GM19035 (cell line): ENCODE results near the gene STT3A.
A peak's percentile ranks its signal among the peaks of the same experiment; 100 is the strongest.
"Not testable (repeated sequence)": the region's sequence is repeated elsewhere in the genome, so short reads cannot be mapped to it uniquely, and the experiment has no call there.

Source experiments
- ATAC-seq: cut with Tn5 transposase; IDR thresholded peaks from one replicate; pipeline ENCODE4 v1.9.1; 2021; ENCODE audit not compliant: unreplicated experiment

The STT3A gene

DNA sequence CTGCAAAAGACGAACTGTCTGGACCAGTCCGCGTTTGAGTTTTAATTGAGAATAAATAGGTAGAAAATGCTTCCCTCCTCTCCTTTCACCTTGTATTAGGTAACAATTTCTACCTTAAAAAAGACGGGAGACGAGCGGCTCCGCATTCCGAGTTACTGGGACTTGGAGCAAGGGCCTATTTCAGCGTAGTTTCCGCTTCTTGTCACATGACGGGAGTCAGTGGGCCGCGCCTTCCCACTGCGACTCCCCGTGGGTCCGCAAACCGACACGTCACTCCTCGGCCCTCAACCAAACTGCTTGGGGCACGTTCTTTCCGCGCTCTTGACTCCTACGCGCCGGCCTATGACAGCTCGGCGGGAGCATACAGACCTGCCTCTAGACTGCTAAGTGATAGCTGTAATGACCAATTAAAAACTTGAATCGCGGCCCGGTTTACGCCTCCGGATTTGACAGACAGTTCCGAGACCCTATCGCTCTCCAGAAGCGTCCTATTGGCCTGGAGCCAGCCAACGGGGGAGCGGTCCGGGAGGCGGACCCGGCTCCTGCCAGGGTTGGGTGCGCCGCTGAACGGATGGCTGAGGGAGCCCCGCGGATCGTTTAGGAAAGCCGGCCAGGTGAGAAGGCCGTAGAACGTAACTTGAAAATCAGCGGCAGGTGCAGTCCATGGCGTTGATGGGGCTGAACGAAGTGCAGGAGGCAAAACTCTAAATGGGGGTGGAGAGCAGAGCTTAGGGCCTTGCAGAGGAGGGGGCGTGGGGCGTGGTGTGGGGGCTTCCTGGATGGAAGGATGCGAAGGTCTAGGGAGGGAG, at the start of gene STT3A:
Gene STT3A (plus strand): TSS at position 548 of the 809 bp plus-strand sequence. CDS start 3,064 bp downstream, outside the sequence.
- ATAC-seq = peak; percentile 95

DNA sequence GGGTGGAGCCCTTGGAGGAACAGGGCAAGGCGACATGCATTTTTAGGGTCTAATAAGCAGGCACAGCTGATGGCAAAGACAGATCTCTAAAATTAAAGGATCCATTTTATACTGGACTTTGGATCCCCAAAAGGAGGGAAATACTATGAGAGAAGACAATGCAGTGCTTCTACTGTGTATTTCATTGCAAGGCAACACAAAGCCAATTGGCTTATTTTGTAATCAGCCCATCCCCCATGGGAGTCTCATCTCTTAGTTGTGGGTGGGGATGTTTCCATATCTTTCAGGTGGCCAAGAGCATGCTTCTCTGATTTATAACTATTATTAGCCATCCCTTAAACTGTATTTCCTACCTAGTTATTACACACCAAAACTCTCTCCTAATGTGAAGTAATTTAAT, 41.9 kb upstream of the STT3A start:
- no peak for ATAC-seq

DNA sequence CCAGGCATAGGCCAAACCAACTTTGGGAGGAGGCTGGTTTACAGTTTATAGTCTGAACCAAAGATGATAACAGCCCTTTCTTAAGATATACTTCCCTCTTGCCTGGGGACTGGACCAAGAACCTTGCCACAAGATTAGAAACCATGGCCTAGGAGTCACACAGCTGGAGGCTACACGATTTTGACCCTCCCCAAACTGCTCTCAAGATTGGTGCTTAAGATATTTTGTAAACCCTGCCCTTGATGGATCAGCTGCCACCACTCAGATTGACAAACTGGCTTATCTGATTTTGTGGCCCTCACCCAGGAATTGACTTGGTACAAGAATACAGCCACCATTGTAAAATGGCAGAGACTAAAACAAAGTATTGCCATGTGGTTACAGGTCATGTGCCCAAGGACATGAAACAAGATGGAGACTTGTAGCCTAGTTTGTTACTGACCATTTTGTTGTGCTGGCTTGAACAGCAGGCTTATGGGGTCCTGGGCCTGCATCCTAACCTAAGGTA, 40.8 kb upstream of the STT3A start:
- ATAC-seq = no peak

DNA sequence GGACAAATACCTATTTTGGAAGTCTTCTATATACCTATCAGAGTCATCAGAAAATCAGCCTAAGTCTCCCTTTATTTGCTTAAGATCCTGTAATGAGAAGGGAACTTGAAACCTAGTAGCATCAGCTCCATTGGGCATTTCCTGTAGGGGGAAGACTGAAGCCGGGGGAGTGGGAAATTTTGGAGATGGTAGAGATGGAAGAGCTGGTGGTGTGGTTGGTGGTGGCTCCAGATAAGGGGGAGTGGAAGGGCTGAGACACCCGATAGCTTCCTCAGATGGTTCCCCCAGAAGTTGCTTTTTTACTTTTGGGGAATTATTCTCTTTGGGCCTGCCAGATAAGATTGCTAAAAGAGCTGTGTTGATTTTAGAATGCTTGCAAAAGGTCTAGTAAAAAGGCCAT, 39.7 kb upstream of the STT3A start:
- no peak for ATAC-seq

DNA sequence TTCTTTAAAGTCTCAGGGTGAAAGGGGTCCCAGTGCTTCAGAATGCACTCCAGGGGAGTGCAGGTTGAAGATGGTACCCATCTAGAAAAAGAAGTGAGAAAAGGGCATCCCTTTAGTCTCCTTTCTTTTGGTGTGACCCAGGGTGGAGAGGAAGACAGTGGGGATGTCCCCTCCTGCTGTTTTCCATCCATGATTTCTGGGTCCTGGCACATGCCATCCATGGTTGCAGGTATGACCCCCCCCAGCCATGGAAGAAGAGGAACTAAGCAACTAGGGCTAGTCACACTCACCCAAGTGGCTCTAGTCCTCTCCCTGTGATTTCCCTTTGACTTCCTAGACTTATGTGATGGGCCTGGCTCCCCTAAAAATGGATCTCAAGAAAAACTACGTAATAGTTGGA, 39.3 kb upstream of the STT3A start:
- no peak for ATAC-seq

DNA sequence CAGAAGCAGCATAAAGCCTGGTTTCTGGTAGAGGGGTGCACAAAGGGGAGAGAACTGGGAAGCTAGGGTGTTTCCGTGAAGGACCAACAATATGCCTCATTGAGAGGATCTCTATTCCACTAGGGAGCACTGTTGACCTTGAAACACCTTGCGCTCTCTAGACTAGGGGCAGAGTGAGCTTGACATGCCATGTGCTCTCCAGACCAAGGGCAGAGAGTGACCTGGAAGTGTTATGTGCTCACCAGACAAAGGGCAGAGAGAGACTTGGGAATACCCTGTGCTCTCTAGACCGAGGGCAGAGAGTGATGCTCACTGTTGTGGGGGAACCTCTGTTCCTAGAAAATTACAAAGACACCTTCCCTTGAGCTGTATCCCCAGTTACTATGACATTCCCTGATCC, 38.6 kb upstream of the STT3A start:
- no peak for ATAC-seq

DNA sequence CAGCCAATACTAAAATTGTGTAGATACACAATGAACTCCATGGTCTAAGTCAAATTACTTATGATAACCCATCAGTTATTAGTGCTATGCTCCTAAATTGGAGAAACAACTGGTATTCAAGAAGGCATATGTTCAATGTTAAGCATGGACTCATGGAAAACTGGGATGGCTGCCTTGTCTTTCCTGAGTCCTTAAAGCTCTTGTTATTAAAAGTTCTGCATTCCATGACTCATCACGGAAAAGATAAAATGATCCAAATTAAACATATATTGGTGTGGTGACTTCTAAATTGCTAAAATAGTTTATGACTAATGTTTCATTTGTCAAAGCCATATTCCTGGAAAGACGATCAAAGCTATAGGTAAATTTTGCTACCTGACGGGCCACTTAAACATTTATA, 32.8 kb upstream of the STT3A start:
- ATAC-seq = no peak

DNA sequence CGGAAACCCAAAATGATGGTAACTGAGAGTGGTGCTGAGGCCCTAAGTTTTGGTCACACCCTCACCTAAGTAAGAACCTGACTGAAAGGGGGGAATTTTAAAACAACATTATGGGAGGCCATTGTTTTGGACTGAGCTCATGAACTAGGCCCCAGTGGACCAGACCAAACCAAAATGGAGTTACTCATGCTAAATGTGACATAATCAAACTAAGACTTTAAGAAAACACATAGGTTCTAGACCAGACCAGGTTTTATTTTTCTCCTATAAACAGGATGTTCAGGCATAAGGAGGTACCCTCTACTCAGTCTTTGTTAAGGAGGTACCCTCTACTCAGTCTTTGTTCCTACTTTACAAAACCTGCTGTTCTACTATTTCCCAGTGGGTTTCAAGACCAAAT, 30.7 kb upstream of the STT3A start:
- no peak for ATAC-seq

DNA sequence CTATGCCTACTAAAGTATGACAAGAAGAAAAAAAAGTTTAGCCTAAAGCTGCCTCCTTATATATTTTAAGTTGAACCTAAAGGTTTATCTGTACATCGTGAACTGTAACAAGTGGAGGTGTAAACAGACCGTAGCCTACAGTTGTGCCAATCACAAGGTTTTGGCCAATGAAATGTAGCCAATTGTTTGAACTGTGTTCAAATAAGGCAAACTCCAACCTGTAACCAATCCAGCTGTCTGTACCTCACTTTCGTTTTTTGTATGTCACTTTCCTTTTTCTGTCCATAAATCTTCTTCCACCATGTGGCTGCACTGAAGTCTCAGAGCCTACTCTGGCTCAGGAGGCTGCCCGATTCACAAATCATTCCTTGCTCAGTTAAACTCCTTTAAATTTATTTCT, 30.2 kb upstream of the STT3A start:
- ATAC-seq = no peak

DNA sequence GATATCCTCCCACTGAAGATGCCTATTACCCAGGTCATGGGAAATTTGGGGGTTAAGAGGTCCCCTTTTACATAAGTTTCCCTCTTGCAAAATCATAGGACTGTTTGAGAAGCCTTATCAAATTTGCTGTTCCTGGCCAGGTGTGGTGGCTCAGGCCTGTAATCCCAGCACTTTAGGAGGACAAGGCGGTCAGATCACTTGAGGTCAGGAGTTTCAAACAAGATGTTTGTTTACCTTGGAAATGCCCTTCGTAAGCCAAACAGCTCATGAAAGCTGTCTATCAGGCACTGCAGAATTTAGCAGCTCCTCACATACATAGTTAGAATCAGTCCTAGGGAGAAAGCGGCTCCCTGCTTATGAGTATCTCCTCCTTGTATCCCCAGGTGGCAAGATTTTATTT, 28.3 kb upstream of the STT3A start:
- no peak for ATAC-seq

DNA sequence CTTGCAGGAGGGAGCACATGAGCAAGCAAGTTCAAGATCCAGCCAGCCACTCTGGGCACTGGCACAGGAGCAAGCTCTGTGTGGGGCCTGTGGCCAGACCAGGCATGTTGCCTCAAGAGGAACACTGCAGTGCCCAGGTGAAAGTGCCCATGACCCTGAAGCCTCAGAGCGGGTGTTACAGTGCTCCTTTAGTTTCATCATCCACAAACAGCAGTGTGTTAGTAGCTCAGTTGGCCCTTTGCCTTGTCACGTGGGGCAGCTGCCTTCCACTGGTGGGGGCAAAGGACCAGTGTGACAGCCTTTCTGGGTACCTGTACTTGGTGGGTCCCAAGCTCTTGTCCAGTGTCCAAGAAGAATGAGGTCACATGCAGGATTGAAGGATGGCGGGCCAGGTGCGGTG, 26.4 kb upstream of the STT3A start:
- ATAC-seq = no peak

DNA sequence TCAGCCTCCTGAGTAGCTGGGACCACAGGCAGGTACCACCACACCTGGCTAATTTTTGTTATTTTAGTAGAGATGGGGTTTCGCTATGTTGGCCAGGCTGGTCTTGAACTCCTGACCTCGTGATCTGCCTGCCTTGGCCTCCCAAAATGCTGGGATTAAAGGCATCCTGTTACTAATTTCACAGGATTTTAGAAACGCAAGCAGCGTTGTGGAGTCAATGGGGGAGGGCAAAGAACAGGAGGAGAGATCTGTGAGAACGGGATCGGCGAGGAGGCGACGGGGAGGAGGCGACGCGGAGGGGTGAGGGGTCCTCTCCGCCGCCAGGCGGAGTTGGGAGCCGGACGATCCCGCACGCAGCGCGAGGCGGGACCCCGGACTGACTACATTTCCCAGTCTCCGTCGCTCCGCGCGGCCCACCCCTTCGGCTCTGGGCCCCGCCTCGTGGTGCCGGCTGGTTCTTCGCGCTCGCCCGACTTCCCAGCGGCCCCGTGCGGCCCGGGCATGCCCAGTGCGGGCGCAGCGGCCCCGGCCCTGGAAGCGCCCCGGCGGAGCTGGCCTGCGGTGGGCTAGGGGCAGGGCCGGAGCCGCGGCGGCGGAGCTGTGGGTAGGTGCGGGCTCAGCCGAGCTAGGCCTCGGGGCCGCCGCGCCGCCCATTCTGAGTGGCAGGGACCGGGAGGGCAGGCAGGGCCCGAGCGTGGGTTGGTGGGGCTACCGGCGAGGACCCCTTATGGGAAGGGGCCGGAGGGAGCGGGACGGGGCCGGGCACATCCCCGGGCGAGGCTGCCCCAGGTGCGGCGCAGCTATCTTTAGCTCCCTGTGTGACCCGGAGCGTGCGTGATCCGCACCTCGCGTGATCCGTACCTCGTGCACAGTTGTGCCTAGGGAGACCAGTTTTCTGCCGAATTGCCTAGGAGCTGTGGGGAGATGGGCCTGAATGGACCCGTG, 23.4 kb upstream of the STT3A start, which contains the start of gene EI24:
Gene EI24 (plus strand): TSS at position 508 of the 945 bp plus-strand sequence. CDS start 3,051 bp downstream, outside the sequence.
- ATAC-seq = peak; percentile 95

DNA sequence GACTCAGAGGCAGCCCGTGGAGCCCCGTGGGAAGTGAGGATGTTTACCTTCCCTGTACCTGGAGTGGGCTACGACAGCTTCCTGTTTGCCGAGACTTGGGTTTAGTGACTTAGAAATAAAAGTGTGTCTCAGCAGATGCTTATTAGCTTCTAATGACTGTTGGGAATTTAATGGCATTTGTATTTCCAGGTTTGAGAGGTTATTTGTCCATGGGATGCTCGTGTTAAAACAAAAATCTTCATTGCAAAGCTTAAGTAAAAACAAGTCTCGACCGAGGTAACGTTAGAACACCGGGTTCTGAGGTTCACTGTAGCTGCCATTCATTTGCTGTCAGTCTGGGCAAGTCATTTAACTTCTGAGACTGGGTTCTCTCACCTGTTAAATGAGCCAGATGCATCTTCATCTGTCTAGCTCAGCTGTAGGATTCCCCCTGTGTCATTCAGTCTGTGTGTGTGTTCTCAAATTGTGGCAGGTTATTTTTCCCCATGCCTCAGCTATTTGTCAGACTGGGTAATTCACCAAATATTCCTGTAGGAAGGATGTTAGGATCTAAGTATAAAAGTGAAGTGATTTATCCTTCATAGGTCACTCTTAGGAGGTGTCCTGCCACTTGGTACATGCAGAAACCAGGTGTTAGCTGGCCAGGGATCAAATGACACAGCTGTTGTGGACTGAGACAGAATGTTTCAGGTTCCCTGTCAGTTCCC, 22.6 kb upstream of the STT3A start:
- peak; percentile 28 for ATAC-seq

DNA sequence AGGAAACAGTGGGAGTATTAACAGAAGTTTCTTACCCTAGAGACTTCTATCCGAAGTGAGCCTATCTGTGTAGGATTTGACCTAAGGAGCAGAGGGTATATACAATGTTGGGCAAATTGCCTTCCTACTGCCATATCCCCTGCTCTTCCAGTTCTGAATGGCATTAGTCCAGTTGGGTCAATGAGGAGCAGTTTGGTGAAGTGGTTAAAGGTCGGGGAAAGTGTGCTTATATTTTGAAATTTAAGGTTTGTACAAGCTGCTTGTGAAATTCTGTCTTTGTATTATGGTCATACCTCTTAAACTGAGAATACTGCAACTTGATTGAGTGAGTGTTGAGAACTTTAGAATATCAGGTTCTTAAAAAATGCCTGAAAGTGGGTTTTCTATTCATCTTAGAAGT, 21.7 kb upstream of the STT3A start:
- no peak for ATAC-seq

DNA sequence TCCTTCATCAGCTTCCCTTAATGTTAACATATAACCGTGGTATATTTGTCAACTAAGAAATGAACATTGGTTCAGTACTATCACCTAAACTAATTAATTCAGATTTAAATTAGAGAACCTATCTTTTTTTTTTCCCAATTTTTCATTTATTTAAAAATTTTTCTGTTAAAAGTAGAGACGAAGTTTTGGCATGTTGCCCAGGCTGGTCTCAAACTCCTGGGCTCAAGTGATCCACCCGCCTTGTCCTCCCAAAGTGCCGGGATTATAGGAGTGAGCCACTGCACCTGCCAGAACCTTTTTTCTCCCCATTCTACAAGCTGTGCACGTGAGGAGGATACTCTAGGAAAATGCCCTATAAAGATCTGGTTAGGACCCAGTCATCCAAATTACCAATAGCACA, 19.7 kb upstream of the STT3A start:
- no peak for ATAC-seq

DNA sequence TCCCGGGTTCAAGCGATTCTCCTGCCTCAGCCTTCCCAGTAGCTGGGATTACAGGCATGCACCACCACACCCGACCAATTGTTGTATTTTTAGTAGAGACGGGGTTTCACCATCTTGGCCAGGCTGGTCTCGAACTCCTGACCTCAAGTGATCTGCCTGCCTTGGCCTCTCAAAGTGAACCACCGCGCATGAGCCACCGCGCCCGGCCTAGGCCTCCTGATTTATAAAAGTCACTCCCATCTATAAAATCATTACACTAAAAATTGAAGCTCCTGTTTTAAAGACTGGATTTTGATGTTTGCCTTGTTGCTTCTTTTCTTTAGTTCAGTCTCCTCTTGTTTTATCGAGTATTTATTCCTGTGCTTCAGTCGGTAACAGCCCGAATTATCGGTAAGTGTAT, 15.5 kb upstream of the STT3A start:
- not testable (repeated sequence) for ATAC-seq

DNA sequence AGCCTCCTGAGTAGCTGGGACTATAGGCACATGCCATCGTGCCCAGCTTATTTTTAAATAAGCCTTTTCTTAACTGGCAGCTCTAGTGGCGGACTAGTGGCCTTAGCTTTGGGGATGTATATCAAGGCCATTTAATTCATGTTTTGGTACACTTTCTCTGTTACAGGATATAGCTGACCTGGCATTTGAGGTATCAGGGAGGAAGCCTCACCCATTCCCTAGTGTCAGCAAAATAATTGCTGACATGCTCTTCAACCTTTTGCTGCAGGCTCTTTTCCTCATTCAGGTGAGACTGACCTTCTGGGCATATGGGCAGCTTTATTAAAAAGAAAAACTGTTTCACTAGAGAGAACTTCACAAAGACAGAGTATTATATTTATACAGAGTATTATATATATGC, 13.9 kb upstream of the STT3A start:
- no peak for ATAC-seq

DNA sequence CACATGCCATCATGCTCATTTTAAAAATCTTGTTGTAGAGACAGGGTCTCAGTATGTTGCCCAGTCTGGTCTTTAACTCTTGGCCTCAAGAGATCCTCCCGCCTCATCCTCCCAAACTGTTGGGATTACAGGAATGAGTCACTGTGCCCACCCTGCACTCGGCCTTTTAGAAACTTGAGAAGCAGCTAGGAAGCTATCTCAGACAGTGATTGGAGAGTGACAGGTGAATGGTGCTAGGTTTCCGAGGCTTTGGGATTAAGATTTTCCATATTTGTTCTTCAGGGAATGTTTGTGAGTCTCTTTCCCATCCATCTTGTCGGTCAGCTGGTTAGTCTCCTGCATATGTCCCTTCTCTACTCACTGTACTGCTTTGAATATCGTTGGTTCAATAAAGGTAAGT, 12.8 kb upstream of the STT3A start:
- no peak for ATAC-seq

DNA sequence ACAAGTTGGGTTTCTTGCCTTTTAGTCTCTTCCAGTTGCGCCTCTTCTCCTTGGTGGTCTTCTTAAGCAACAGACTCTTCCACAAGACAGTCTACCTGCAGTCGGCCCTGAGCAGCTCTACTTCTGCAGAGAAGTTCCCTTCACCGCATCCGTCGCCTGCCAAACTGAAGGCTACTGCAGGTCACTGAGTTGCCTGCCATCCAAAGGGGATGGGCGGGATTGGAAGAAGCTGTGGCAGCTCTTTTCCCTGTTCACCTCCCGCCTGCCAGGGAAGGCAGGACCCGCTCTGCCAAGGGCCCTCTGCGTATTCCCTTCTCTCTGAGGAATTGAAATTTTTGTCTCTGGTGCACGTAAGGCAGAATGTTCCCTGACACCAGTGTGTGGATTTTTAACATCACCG, 9.2 kb upstream of the STT3A start:
- ATAC-seq = no peak

DNA sequence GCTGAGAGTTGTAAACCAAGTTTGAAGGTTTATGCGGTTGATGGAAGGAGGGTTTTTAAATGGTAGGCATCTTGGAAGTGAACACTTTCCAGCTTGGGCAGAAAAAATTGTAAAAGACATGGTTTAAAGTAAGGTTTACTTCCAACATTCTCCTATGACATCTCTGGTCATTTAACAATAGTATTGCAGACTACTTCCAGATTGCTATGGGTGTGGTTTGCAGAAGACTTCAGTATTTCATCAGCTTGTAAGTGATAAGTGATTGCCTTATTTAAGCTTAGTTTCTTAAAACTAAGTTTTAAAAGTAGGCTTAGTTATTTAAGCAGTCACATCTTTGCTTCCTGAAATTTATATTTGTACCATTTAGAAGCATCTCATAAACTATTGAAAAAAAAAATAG, 7.2 kb upstream of the STT3A start:
- no peak for ATAC-seq

DNA sequence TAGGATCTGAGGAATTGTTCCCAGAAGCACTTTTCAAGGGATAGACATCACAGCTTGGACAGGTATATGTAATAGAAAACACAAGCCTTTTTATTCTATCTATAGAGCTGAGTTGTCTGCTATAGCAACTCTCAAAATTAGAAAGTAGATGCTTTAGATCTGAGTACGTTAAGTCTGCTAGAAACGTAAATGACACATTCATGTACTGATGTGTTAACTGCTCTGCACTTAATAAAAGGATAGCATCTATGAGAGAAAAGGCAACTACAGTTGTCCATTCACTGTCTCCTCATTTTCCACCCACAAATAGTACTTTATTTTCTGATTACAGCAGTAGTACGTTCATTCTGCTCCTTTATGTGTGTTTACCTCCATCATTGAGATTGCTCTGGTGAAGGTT, 6.0 kb upstream of the STT3A start:
- no peak for ATAC-seq
